Measurements from ENCODE around the gene RPL13. TPM values are rescaled to one million over a fixed set of nuclear protein-coding genes. Genes with fewer than 3 reads are reported as not detected.
A peak's percentile ranks its signal among the peaks of the same experiment; 100 is the strongest.

Gene RPL13
- total and polyA plus RNA-seq, 2 of the 13 experiments (the other 11 are each of a cell fraction or from before 2014, with no cell fraction given), result 2,988 to 4,411 TPM

- no peak for TF ChIP-seq SOX6 (IDR thresholded peaks at IDR 0.05)
- peak; percentile 50 for TF ChIP-seq SOX6 (CRISPR knock-in tag; IDR thresholded peaks at IDR 0.05)
- TF ChIP-seq ZFX (CRISPR knock-in tag; IDR thresholded peaks at IDR 0.05; ENCODE audit: low read depth), result peak; percentile 89
- TF ChIP-seq ZNF430 (CRISPR knock-in tag; IDR thresholded peaks at IDR 0.05), result peak; percentile 80; the same call in 1 of the 2 replicates
- no peak for TF ChIP-seq KIAA2018 (CRISPR knock-in tag; IDR thresholded peaks at IDR 0.05; ENCODE audit: borderline replicate concordance)
- no peak for TF ChIP-seq ZBTB21 (CRISPR knock-in tag; IDR thresholded peaks at IDR 0.05)
- no peak for TF ChIP-seq MAF1 (CRISPR knock-in tag; IDR thresholded peaks at IDR 0.05; ENCODE audit: borderline replicate concordance)
- TF ChIP-seq ZNF362 (CRISPR knock-in tag; IDR thresholded peaks at IDR 0.05; ENCODE audit: borderline replicate concordance), result no peak; the same call in 1 of the 2 replicates
- TF ChIP-seq SKIL (CRISPR knock-in tag; IDR thresholded peaks at IDR 0.05; ENCODE audit: borderline replicate concordance), result no peak
- TF ChIP-seq ZHX1 (CRISPR knock-in tag; IDR thresholded peaks at IDR 0.05; ENCODE audit: low read depth), result no peak
- no peak for TF ChIP-seq DBP (CRISPR knock-in tag; IDR thresholded peaks at IDR 0.05; ENCODE audit: not compliant biosample characterization)
- TF ChIP-seq SRSF4 (IDR thresholded peaks at IDR 0.05; ENCODE audit: low read depth, low read length, poor library complexity, severe bottlenecking), result no peak
Measured at GRCh38 chr16:89545044-89545830, 15.2 kb upstream of the RPL13 start (continued).
